ENCODE data around the gene CDH26. TPM values are rescaled to one million over a fixed set of nuclear protein-coding genes. Genes with fewer than 3 reads are reported as not detected.

CDH26 gene
- total RNA-seq, 3 donors from 2014 or later = 0.58 to 1.6 (median 0.84) TPM

DNA sequence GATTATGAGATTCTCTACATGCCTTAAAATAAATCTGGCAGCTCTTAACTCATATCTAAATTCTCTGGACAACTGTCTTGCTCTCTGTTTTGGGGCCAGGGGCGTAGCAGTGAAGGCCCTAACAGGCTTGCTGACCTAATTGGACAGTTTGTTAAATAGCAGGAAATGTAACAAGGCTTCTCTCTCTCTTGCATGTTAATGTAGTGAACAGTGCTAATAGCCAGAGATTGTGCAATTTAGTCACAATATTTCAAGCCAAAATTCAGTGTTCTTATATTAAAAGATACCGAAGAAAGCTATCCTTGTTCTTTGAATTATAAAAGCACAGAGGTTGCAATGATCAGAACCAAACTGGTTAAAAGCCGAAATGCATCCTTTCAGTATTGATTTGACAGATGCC, 21.1 kb upstream of the CDH26 start:
- H3K4me1 Mint-ChIP-seq (ENCODE audit: low read depth) = peaks cover 35% of the 10 kb centered on the region
- ATAC-seq (no peak), DNase-seq (no peak)
- H3K9me3 Mint-ChIP-seq = no peaks in the 10 kb centered on the region
- H3K36me3 Mint-ChIP-seq (ENCODE audit: insufficient read depth) = no peaks in the 10 kb centered on the region
- H3K27me3 Mint-ChIP-seq (ENCODE audit: low read depth) = no peaks in the 10 kb centered on the region
- no peak overlapping the region for H3K4me3 Mint-ChIP-seq

DNA sequence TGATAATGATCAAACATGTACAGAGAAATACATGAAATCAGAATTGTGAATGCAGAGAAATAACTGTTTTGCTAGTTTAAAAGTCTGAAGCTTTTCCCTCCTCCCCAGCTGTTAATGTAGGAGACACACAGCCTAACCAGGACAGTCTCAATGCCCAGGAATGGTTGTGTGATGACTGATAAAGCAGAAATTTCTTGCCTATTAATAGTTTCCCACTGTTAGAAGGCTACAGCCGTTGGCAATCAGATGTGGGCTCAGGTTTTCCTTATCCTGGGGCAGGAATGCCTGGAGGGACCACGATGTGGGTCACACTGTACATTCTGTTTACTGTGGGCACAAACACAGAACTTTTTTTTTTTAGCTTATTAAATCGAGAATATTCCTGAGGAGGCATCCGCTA, 20.0 kb upstream of the CDH26 start:
- Mint-ChIP-seq H3K27me3 (ENCODE audit: low read depth) (no peaks in the 10 kb centered on the region), H3K9me3 (no peaks in the 10 kb centered on the region), H3K36me3 (ENCODE audit: insufficient read depth) (no peaks in the 10 kb centered on the region), H3K4me1 (ENCODE audit: low read depth) (peaks cover 37% of the 10 kb centered on the region), H3K4me3 (peak overlapping the region; percentile 82)
- DNase-seq (no peak), ATAC-seq (no peak)

DNA sequence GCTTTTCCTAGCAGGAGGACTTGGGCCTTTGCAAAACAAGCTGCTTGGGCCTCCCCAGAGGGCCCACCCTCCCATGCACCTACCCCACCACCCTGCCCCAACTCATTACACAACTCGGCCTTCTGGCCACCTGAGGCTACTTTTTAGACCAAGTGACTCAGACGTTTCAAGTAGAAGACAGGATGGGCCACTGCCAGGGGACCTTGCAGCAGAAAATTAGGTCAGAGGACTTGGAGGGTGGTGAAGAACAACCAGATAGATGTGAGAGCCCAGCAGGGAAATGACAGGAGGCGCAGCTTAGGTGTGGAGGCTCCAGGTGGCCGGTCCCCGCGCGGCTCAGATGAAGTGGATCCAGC, 19.5 kb upstream of the CDH26 start:
- H3K4me1 Mint-ChIP-seq (ENCODE audit: low read depth) = peaks cover 37% of the 10 kb centered on the region
- no peaks in the 10 kb centered on the region for H3K36me3 Mint-ChIP-seq (ENCODE audit: insufficient read depth)
- peak overlapping the region; percentile 82 for H3K4me3 Mint-ChIP-seq
- H3K9me3 Mint-ChIP-seq = no peaks in the 10 kb centered on the region
- ATAC-seq = no peak
- DNase-seq = no peak
- no peaks in the 10 kb centered on the region for H3K27me3 Mint-ChIP-seq (ENCODE audit: low read depth)

DNA sequence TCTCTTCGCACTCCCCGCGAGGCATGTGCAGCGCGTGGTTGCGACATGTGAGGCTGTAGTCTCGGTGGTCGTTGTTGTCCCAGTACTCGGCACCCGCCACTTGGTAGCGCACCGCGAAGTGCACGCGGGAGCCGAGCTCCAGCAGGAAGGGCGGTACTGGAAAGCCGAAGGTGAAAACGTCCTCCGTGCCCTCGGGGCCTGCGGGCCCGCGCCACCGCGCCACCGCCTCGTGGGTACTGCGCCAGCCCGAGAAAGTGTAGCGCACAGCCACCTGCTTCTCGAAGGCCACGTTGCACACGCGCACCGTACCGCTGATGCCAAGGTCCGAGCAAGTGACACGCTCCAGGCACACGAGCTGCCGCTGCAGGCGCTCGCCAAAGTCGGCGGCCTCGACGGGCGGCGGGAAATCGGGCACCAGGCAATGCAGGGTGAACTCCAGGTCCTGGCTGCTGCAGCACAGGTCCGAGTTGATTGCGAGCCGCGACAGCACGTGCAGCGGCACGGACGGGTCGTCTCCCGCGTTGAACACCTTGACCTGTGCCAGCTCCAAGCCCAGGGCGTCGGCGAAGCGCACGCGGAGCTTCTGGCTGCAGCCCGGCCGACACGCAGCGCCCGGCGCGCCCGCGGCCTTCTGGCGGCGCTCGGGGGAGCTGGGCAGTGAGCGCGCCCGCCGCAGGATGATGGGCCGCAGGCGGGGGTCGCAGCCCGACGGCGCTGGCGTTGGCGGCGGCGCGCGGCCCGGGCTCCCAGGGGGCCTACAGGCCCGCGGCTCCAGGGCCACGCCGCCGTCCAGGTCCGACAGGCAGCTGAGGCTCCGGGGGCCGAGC, 19.0 kb upstream of the CDH26 start:
- Mint-ChIP-seq H3K4me1 (ENCODE audit: low read depth) (peaks cover 35% of the 10 kb centered on the region), H3K9me3 (no peaks in the 10 kb centered on the region), H3K36me3 (ENCODE audit: insufficient read depth) (peaks cover 5% of the 10 kb centered on the region), H3K27me3 (ENCODE audit: low read depth) (no peaks in the 10 kb centered on the region), H3K4me3 (peak overlapping the region; percentile 90)
- peak in 1 of 2 donors; percentile 1 for ATAC-seq
- no peak for DNase-seq

DNA sequence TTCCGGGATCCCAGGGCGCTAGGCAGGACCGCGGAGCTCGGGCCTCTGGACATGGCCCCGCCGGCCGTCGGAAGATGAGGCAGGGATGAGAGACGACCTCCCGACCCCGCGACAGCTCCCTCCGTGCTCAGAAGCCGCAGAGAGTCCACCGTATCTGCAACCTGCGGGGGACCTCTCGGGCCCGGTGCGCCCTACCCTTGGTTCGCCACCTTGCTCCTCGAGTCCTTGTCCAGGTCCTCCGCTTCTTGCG, 18.4 kb upstream of the CDH26 start:
- peaks cover 37% of the 10 kb centered on the region for H3K4me1 Mint-ChIP-seq (ENCODE audit: low read depth)
- DNase-seq (no peak), ATAC-seq (peak; percentile 10 to 19)
- peaks cover 10% of the 10 kb centered on the region for H3K36me3 Mint-ChIP-seq (ENCODE audit: insufficient read depth)
- no peaks in the 10 kb centered on the region for H3K27me3 Mint-ChIP-seq (ENCODE audit: low read depth)
- peak overlapping the region; percentile 90 for H3K4me3 Mint-ChIP-seq
- H3K9me3 Mint-ChIP-seq = no peaks in the 10 kb centered on the region

DNA sequence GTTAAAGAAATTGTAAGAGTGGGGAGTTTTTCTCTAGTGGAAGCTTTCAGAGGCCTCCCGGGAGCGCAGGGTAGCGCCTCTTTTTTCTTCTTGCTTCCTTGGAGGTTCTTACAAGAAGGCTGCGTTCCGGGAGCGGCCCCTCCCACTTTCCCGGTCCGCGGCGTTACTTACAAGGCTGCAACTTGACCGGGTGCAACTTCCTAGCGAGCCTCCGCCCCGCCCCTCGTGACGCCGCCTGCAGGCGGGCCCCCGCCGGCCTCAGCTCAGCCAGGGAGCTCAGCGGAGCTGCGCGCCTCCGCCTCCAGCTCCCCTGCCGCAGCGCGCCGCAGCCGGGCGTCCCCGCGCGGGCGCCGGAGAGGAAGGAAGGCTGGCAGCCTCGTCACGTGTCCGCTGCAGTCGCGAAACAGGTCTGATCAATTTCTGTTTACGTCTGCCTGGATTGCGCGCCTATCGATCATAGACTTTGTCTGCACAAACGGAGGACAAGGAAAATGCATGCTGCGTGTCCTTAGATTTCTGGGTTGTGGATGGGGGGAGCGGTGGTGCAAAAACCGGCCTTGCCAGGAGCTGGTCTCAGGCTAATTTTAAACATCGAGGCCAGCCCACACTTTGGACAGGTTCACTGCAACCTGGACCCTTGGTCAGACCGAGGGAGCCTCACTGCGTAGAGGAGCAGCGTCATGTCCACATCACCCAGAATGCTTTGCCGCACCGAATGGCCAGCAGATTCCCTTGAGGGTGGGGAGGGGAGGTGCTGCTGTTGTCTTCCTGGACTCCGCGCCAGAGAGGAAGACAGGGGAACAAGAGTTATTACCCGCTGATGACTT, 17.9 kb upstream of the CDH26 start, which contains the start of the genes FAM217B and PPP1R3D:
Gene FAM217B, plus strand, starts transcription at position 261 of the 827 bp plus-strand sequence. CDS start 3,555 bp downstream, outside the sequence.
Gene PPP1R3D, minus strand, starts transcription at position 177 of the 827 bp plus-strand sequence. CDS start 374 bp downstream, outside the sequence.
- H3K9me3 Mint-ChIP-seq = no peaks in the 10 kb centered on the region
- peaks cover 10% of the 10 kb centered on the region for H3K36me3 Mint-ChIP-seq (ENCODE audit: insufficient read depth)
- ATAC-seq = peak; percentile 96 to 98
- peak within 1 kb of the TSS; percentile 90 for H3K4me3 Mint-ChIP-seq
- DNase-seq = peak; percentile 82
- peaks cover 37% of the 10 kb centered on the region for H3K4me1 Mint-ChIP-seq (ENCODE audit: low read depth)
- no peaks in the 10 kb centered on the region for H3K27me3 Mint-ChIP-seq (ENCODE audit: low read depth)

DNA sequence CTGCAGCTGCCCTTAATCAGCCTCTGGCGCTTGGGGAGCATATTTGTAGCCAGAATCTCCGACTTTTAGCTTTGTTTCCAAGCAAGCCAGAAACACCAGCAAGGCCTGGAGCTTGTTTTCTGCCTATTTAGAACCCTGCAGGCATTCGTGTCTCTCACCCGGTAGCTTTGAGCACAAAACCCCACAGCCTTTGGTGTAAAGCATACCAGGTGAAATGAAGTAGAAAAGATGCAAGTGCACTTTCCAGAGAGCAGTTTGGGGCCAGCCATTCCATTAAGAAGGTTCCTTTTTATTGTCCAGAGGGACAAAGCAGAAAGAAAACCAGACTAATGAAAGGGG, 17.3 kb upstream of the CDH26 start:
- H3K36me3 Mint-ChIP-seq (ENCODE audit: insufficient read depth) = peaks cover 10% of the 10 kb centered on the region
- DNase-seq = no peak
- no peaks in the 10 kb centered on the region for H3K9me3 Mint-ChIP-seq
- H3K27me3 Mint-ChIP-seq (ENCODE audit: low read depth) = no peaks in the 10 kb centered on the region
- H3K4me1 Mint-ChIP-seq (ENCODE audit: low read depth) = peaks cover 37% of the 10 kb centered on the region
- no peak for ATAC-seq
- H3K4me3 Mint-ChIP-seq = peak overlapping the region; percentile 90

DNA sequence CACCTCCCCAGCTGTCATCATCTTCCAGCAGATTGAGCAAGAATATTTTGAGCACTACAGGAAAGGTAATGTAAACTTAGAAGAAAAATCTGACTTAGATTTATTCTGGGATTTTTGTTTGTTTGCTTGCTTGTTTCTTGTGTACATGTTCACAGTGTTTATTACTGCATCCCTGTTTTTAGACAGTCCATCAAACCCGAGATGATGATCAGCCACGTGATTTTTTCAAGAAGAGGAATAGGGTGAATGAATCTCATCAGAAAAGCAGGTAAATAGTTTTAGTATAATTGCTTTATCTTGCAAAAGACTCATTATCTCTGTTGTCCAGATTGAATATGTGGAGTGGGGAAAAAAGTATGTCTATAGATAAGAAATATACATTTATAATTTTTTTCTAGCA, 16.0 kb upstream of the CDH26 start:
- Mint-ChIP-seq H3K4me1 (ENCODE audit: low read depth) (peaks cover 38% of the 10 kb centered on the region), H3K9me3 (no peaks in the 10 kb centered on the region), H3K4me3 (no peak overlapping the region), H3K27me3 (ENCODE audit: low read depth) (no peaks in the 10 kb centered on the region), H3K36me3 (ENCODE audit: insufficient read depth) (peaks cover 10% of the 10 kb centered on the region)
- DNase-seq = no peak
- ATAC-seq = no peak

DNA sequence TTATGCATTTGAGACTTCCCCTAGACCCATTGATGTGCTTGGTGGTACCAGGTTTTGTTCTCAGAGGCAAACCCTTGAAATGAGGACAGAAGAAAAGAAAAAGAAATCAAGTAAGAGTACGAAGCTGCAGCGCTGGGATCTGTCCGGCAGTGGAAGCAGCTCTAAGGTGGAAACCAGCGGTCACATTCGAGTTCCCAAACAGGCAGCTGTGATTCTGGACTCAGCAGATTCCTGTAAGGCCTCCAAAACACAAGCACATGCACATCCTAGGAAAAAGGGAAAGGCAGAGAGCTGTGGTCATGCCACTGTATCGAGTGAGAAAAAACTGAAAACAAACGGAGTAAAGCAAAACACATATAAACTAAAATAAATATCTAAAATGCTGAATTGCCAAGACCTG, 13.5 kb upstream of the CDH26 start:
- H3K4me1 Mint-ChIP-seq (ENCODE audit: low read depth) = peaks cover 34% of the 10 kb centered on the region
- no peak for ATAC-seq
- H3K4me3 Mint-ChIP-seq = no peak overlapping the region
- no peaks in the 10 kb centered on the region for H3K27me3 Mint-ChIP-seq (ENCODE audit: low read depth)
- no peaks in the 10 kb centered on the region for H3K9me3 Mint-ChIP-seq
- H3K36me3 Mint-ChIP-seq (ENCODE audit: insufficient read depth) = peaks cover 10% of the 10 kb centered on the region
- DNase-seq = no peak

DNA sequence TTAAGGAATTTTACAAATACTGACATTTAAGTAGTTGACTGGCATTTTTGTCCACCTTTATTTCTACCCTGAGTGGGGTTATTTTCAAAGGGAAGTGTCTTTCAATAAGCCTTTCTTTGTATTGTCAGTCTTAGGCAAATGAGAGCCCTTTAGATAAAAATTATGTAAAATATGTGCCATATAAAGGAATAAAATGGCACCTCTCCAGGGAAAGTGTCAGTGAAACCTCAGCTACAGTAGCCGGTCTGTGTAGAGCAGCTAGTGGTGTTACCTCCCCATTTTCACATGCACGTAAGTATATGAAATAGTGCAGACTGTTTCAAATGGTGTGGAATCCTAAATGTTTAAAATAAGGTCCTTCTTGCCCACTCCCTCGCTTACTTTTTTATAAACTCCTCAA, 13.0 kb upstream of the CDH26 start:
- Mint-ChIP-seq H3K4me1 (ENCODE audit: low read depth) (peaks cover 34% of the 10 kb centered on the region), H3K36me3 (ENCODE audit: insufficient read depth) (peaks cover 10% of the 10 kb centered on the region), H3K27me3 (ENCODE audit: low read depth) (no peaks in the 10 kb centered on the region), H3K9me3 (no peaks in the 10 kb centered on the region), H3K4me3 (no peak overlapping the region)
- ATAC-seq (no peak), DNase-seq (no peak)

DNA sequence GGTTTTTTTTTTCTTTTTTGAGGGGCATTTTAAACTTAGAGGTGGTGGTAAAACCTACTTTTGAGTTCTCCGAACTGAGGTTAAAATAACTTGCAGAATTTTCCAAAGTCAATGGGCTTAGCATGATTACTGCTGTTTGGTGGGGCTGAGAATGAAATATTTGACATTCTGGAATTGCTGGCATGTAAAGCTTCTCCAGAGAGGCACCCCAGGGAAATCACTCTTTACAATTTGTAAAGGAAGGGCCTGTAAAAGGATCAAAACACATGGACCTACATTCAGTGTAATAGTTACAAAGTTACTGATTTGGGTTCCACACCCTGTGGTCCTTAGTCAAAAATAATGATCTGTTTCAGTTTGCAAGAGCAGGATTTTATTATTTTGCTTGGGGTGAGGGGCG, 12.5 kb upstream of the CDH26 start:
- ATAC-seq (no peak), DNase-seq (no peak)
- H3K4me1 Mint-ChIP-seq (ENCODE audit: low read depth) = peaks cover 34% of the 10 kb centered on the region
- no peaks in the 10 kb centered on the region for H3K27me3 Mint-ChIP-seq (ENCODE audit: low read depth)
- peaks cover 10% of the 10 kb centered on the region for H3K36me3 Mint-ChIP-seq (ENCODE audit: insufficient read depth)
- H3K9me3 Mint-ChIP-seq = no peaks in the 10 kb centered on the region
- no peak overlapping the region for H3K4me3 Mint-ChIP-seq

DNA sequence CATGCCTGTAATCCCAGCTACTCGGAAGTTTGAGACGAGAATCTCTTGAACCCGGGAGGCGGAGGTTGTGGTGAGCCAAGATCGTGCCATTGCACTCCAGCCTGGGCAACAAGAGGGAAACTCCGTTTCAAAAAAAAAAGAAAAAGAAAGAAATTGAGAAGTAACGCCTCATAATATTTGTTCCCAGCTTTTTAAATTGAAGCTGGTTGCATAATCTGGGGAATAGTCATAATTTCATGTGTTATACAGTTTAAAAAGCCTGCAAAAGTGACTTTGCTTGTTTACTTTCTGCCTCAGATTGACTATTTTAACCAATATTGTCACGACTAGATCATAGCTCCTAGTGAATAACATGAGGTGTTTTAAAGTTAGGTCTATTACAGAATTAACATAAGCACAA, 10.8 kb upstream of the CDH26 start:
- H3K36me3 Mint-ChIP-seq (ENCODE audit: insufficient read depth) = peaks cover 10% of the 10 kb centered on the region
- H3K4me3 Mint-ChIP-seq = no peak overlapping the region
- H3K27me3 Mint-ChIP-seq (ENCODE audit: low read depth) = no peaks in the 10 kb centered on the region
- H3K9me3 Mint-ChIP-seq = no peaks in the 10 kb centered on the region
- DNase-seq (no peak), ATAC-seq (no peak)
- peaks cover 18% of the 10 kb centered on the region for H3K4me1 Mint-ChIP-seq (ENCODE audit: low read depth)

DNA sequence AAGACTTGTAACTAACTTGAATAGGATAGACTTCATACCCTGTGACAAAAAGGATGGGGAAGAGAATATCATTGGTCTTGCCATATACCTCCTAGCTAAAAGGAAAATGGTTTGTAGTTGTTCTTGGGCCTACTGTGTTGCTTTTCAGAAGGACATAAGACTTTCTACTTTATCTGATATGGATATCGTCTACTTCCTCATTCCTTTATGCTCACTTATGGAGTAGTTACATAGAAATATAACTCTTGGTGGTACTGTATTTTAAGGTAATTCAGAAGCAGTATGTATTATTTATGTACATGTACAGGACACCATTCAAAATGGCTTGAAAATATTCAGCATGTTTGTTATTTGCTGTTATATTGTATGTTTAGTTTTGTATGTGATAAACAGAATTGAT, 10.0 kb upstream of the CDH26 start:
- Mint-ChIP-seq H3K27me3 (ENCODE audit: low read depth) (no peaks in the 10 kb centered on the region), H3K4me1 (ENCODE audit: low read depth) (peaks cover 18% of the 10 kb centered on the region), H3K4me3 (no peak overlapping the region), H3K9me3 (no peaks in the 10 kb centered on the region), H3K36me3 (ENCODE audit: insufficient read depth) (peaks cover 11% of the 10 kb centered on the region)
- DNase-seq (no peak), ATAC-seq (no peak)

DNA sequence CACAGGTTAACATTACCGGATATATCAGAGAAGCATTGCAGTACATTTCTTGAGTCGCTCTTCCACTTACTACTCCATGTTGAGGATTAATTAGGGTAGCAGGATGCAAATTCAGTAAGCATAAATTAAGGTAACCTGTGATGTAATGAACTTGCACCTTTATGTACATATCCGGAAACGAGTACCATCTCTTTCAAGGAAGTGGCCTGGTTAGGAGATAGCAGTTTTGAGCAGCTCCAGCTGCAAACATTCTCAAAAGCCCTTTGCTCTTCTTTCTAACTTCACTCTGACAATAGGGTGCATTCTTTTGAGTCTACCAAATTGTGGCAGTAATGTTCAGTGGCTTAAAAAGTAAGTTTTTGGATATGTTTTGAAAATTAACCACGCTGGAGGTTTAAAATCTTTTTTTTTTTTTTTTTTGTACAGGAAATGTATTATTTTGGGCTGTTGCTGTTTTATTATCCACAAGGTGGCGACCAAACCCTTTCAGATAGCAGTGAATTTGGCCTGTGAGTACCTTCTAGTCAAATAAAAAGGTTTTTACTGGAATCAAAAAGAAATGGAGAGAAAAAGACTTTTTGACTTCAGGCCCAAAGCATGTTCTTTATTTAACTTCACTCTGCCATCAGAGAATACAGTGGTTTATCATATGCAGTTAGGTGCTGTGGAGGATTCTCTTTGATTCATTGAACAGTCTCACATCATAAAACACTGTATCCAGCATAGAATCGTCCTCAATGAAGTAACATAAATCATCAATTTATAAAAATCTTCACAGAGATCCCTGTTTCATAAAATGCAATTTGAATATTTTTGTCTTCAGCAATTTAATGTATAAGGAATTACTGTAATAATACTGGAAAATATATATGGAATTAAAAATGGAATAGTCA, 9.1 kb upstream of the CDH26 start:
- no peaks in the 10 kb centered on the region for H3K27me3 Mint-ChIP-seq (ENCODE audit: low read depth)
- DNase-seq = no peak
- peak; percentile 48 to 61 for ATAC-seq
- no peaks in the 10 kb centered on the region for H3K9me3 Mint-ChIP-seq
- peak overlapping the region; percentile 66 for H3K4me3 Mint-ChIP-seq
- peaks cover 9% of the 10 kb centered on the region for H3K36me3 Mint-ChIP-seq (ENCODE audit: insufficient read depth)
- H3K4me1 Mint-ChIP-seq (ENCODE audit: low read depth) = peaks cover 18% of the 10 kb centered on the region

Data from activated T-cell treated with anti-CD3 and anti-CD28 coated beads, Interleukin-2, amount 50 U/mL, for 4 hours (primary cell).